H9 (cell line): ENCODE measurements around the gene NDC80. TPM values are rescaled to one million over a fixed set of nuclear protein-coding genes. Genes with fewer than 3 reads are reported as not detected.

ENCODE experiments used
- DNase-seq: peaks from one replicate; pipeline ENCODE4 v3.0.0-alpha.2; 2017
- H2AFZ ChIP-seq: one replicate; pipeline ENCODE4 v1.6.1; 2013; ENCODE audit warnings: mild to moderate bottlenecking, low read length, control low read depth, moderate library complexity
- H2AK5ac ChIP-seq: 2 replicates; pipeline ENCODE4 v1.6.1; 2013; ENCODE audit warnings: low read length, control low read depth, mixed read lengths; ENCODE audit not compliant: insufficient read length
- H2BK120ac ChIP-seq: one replicate; pipeline ENCODE4 v1.6.1; 2013; ENCODE audit warnings: low read depth, mild to moderate bottlenecking, low read length, control low read depth, inconsistent platforms; ENCODE audit not compliant: poor library complexity, severe bottlenecking
- H2BK12ac ChIP-seq: 2 replicates; pipeline ENCODE4 v1.6.1; 2013; ENCODE audit warnings: low read length, control low read depth, mixed read lengths, low read depth; ENCODE audit not compliant: insufficient read length
- H2BK15ac ChIP-seq: 2 replicates; pipeline ENCODE4 v1.6.1; 2013; ENCODE audit warnings: low read depth, low read length, control low read depth
- H2BK20ac ChIP-seq: one replicate; pipeline ENCODE4 v1.6.1; 2013; ENCODE audit warnings: low read depth, mild to moderate bottlenecking, low read length, control low read depth, inconsistent platforms; ENCODE audit not compliant: poor library complexity, severe bottlenecking
- H2BK5ac ChIP-seq: 2 replicates; pipeline ENCODE4 v1.6.1; 2013; ENCODE audit warnings: low read length, control low read depth, mixed read lengths; ENCODE audit not compliant: insufficient read length
- H3K14ac ChIP-seq: 2 replicates; pipeline ENCODE4 v1.6.1; 2013; ENCODE audit warnings: low read length, control low read depth; ENCODE audit not compliant: insufficient read depth
- H3K18ac ChIP-seq: 2 replicates; pipeline ENCODE4 v1.6.1; 2013; ENCODE audit warnings: low read depth, mild to moderate bottlenecking, mixed read lengths, low read length, control low read depth; ENCODE audit not compliant: insufficient read length
- H3K23ac ChIP-seq: 2 replicates; pipeline ENCODE4 v1.6.1; 2013; ENCODE audit warnings: low read length, control low read depth, mixed read lengths, low read depth; ENCODE audit not compliant: insufficient read length
- H3K23me2 ChIP-seq: 2 replicates; pipeline ENCODE4 v1.6.1; 2013; ENCODE audit warnings: low read depth, mild to moderate bottlenecking, mixed read lengths, low read length, control low read depth; ENCODE audit not compliant: insufficient read length, poor library complexity, severe bottlenecking
- H3K27ac ChIP-seq: 2 replicates; pipeline ENCODE4 v1.5.1; 2013; ENCODE audit warnings: low read length, control low read depth, mixed read lengths, low read depth; ENCODE audit not compliant: insufficient read length
- H3K27me3 ChIP-seq: 2 replicates; pipeline ENCODE4 v1.6.1; 2013; ENCODE audit warnings: low read length, control low read depth, inconsistent platforms; ENCODE audit not compliant: insufficient read depth
- H3K4ac ChIP-seq: 2 replicates; pipeline ENCODE4 v1.6.1; 2013; ENCODE audit warnings: low read depth, mild to moderate bottlenecking, control low read depth, inconsistent platforms, low read length, moderate library complexity
- H3K4me1 ChIP-seq: 2 replicates; pipeline ENCODE4 v1.6.1; 2013; ENCODE audit warnings: low read length, control low read depth, inconsistent platforms; ENCODE audit not compliant: insufficient read depth
- H3K4me2 ChIP-seq: 2 replicates; pipeline ENCODE4 v1.6.1; 2013; ENCODE audit warnings: low read length, control low read depth, mixed read lengths; ENCODE audit not compliant: insufficient read length, insufficient read depth
- H3K56ac ChIP-seq: 2 replicates; pipeline ENCODE4 v1.6.1; 2013; ENCODE audit warnings: low read depth, mild to moderate bottlenecking, mixed read lengths, low read length, control low read depth; ENCODE audit not compliant: insufficient read length
- H3K79me1 ChIP-seq: 2 replicates; pipeline ENCODE4 v1.6.1; 2013; ENCODE audit warnings: low read depth, mild to moderate bottlenecking, moderate library complexity, low read length, control low read depth, inconsistent platforms; ENCODE audit not compliant: insufficient read depth, poor library complexity, severe bottlenecking
- H3K79me2 ChIP-seq: 2 replicates; pipeline ENCODE4 v1.6.1; 2013; ENCODE audit warnings: low read length, control low read depth, inconsistent platforms; ENCODE audit not compliant: insufficient read depth
- H3K9ac ChIP-seq: 2 replicates; pipeline ENCODE4 v1.6.1; 2013; ENCODE audit warnings: low read length, control low read depth, mixed read lengths; ENCODE audit not compliant: insufficient read length; ENCODE audit errors: extremely low read depth
- H3K9me3 ChIP-seq: one replicate; pipeline ENCODE4 v1.6.1; 2013; ENCODE audit warnings: low read depth, low read length, inconsistent platforms; ENCODE audit not compliant: control insufficient read depth
- H3T11ph ChIP-seq: one replicate; pipeline ENCODE4 v1.6.1; 2013; ENCODE audit warnings: mild to moderate bottlenecking, low read length, control low read depth, inconsistent platforms
- H4K20me1 ChIP-seq: one replicate; pipeline ENCODE4 v1.6.1; 2013; ENCODE audit not compliant: control insufficient read depth, insufficient read length, insufficient read depth
- H4K5ac ChIP-seq: 2 replicates; pipeline ENCODE4 v1.6.1; 2013; ENCODE audit warnings: low read depth, mild to moderate bottlenecking, mixed read lengths, low read length, control low read depth; ENCODE audit not compliant: insufficient read length
- H4K8ac ChIP-seq: replicated peaks from 2 replicates; pipeline ENCODE4 v1.6.1; 2013; ENCODE audit warnings: low read length, control low read depth, mixed read lengths, low read depth; ENCODE audit not compliant: insufficient read length
- H4K91ac ChIP-seq: 2 replicates; pipeline ENCODE4 v1.6.1; 2013; ENCODE audit warnings: low read depth, mild to moderate bottlenecking, moderate library complexity, mixed read lengths, low read length, control low read depth; ENCODE audit not compliant: insufficient read length
- H3K27ac Mint-ChIP-seq, 3 experiments: 2 replicates in 2 of 3; 3 replicates in 1 of 3; pipeline ENCODE4 v1.8.0; 2020 to 2021; ENCODE audit warnings: mixed read lengths in 3 of 3, mild to moderate bottlenecking in 1 of 3, moderate library complexity in 1 of 3
- H3K27me3 Mint-ChIP-seq: 2 replicates; pipeline ENCODE4 v1.8.0; 2021; ENCODE audit warnings: low read depth, mild to moderate bottlenecking, moderate library complexity, mixed read lengths
- H3K36me3 Mint-ChIP-seq, 3 experiments: 2 replicates in 2 of 3; 3 replicates in 1 of 3; pipeline ENCODE4 v1.8.0; 2020 to 2021; ENCODE audit warnings: low read depth in 3 of 3, mixed read lengths in 3 of 3; ENCODE audit not compliant: insufficient read depth in 1 of 3
- H3K4me1 Mint-ChIP-seq, 2 experiments: 2 replicates each; pipeline ENCODE4 v1.8.0; 2020; ENCODE audit warnings: mixed read lengths in 2 of 2
- H3K4me3 Mint-ChIP-seq, 2 experiments: 2 replicates in 1 of 2; 3 replicates in 1 of 2; pipeline ENCODE4 v1.8.0; 2020 to 2021; ENCODE audit warnings: mild to moderate bottlenecking in 2 of 2, mixed read lengths in 2 of 2, moderate library complexity in 1 of 2
- H3K9me3 Mint-ChIP-seq, 2 experiments: 2 replicates in 1 of 2; 3 replicates in 1 of 2; pipeline ENCODE4 v1.8.0; 2020; ENCODE audit warnings: mild to moderate bottlenecking in 2 of 2, mixed read lengths in 2 of 2, moderate library complexity in 1 of 2
- CTCF ChIP-seq: fragments of 200-600 bp; sonication (generic); conservative IDR thresholded peaks from 3 replicates; pipeline ENCODE4 v1.8.0; 2021; ENCODE audit warnings: antibody characterized with exemption, mild to moderate bottlenecking
- WGBS: extraction: QIAGEN DNeasy Blood & Tissue Kit; methylation state at CpG from one replicate; pipeline ENCODE4 v1.1.7; 2013; ENCODE audit warnings: missing lambda C conversion rate, low lambda C conversion rate, mixed read lengths; ENCODE audit not compliant: insufficient read length; ENCODE audit errors: extremely low coverage; 5-methylcytosine and 5-hydroxymethylcytosine counted together
- total RNA-seq: library from RNA; stranded (reverse); gene quantifications from 2 replicates; pipeline ENCODE4 v1.2.1, GENCODE V29; 2021

Gene NDC80
- total RNA-seq, 1 experiment from 2014 or later: 39.5 TPM

DNA sequence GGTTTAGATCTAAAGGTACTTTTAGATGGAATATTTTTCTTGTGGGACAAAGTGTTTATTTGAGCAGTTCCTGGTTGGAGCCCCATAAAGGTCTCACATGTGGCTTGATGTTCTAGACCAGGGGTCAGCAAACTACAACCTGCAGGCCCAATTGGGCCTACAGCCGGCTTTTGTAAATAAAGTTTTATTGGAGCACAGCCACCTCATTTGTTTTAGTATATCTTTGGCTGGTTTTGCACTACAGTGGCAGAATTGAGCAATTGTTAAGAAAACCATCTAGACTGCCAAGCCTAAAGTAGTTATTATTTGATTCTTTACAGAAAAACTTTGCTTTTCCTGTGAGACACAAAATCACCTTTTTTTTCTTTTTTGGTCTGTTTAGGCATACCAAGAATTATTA lies 41.6 kb downstream of the NDC80 start:
- Histone ChIP-seq H2BK12ac (no peak overlapping the region), H3K27me3 (no peaks in the 10 kb centered on the region), H3K4me2 (no peak overlapping the region), H4K5ac (no peak overlapping the region), H3K9ac (no peak overlapping the region), H2BK120ac (no peak overlapping the region), H3K9me3 (no peaks in the 10 kb centered on the region), H3K14ac (no peak overlapping the region), H2AK5ac (no peak overlapping the region), H3K23ac (no peak overlapping the region), H3K79me1 (no peaks in the 10 kb centered on the region), H3K27ac (no peak overlapping the region), H4K91ac (no peak overlapping the region), H2AFZ (no peak overlapping the region), H3K4ac (no peak overlapping the region), H2BK20ac (no peak overlapping the region), H3K79me2 (no peaks in the 10 kb centered on the region), H3K23me2 (no peaks in the 10 kb centered on the region), H3K18ac (no peak overlapping the region), H3K56ac (no peak overlapping the region), H3T11ph (no peak overlapping the region), H4K20me1 (no peaks in the 10 kb centered on the region), H2BK15ac (no peak overlapping the region), H3K4me1 (no peaks in the 10 kb centered on the region), H2BK5ac (no peak overlapping the region), H4K8ac (no peak overlapping the region)
- peaks cover 26 to 65% (median 63%) of the 10 kb centered on the region in 3 experiments; a peak in 6 of 7 replicates for H3K36me3 Mint-ChIP-seq
- H3K4me3 Mint-ChIP-seq: no peak overlapping the region
- H3K27ac Mint-ChIP-seq: no peak overlapping the region
- no peak for TF ChIP-seq CTCF
- no peaks in the 10 kb centered on the region for H3K4me1 Mint-ChIP-seq
- H3K9me3 Mint-ChIP-seq: no peaks in the 10 kb centered on the region
- WGBS: no CpG with 5 or more reads among the region's 1 CpG
- DNase-seq: no peak
- H3K27me3 Mint-ChIP-seq: no peaks in the 10 kb centered on the region
